Activated CD4-positive, CD25-positive, alpha-beta regulatory T cell treated with anti-CD3 and anti-CD28 coated beads, Interleukin-2, amount 50 U/mL, for 72 hours (primary cell): Measurements from ENCODE around the gene CYP2A7.
"Not testable (repeated sequence)": the region's sequence is repeated elsewhere in the genome, so short reads cannot be mapped to it uniquely, and the experiment has no call there.

ENCODE experiments used
- DNase-seq: peaks from one replicate; pipeline ENCODE4 v3.0.0; 2021

Gene CYP2A7

DNA sequence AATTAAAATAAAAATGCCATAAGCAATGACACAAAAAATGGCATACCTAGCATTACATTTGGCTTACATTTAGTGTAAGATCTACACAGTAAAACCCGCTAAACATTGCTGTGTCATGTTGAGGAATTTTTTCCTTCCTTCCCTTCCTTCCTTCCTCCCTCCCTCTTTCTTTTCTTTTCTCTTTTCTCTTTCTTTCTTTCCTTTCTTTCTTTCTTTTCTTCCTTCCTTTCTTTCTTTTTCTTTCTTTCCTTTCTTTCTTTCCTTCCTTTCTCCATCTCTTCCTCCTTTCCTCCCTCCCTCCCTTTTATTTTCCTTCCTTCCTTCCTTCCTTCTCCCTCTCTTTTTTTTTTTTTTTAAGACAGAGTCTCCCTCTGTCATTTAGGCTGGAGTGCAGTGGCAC lies 43.6 kb downstream of the CYP2A7 start:
- not testable (repeated sequence) for DNase-seq

DNA sequence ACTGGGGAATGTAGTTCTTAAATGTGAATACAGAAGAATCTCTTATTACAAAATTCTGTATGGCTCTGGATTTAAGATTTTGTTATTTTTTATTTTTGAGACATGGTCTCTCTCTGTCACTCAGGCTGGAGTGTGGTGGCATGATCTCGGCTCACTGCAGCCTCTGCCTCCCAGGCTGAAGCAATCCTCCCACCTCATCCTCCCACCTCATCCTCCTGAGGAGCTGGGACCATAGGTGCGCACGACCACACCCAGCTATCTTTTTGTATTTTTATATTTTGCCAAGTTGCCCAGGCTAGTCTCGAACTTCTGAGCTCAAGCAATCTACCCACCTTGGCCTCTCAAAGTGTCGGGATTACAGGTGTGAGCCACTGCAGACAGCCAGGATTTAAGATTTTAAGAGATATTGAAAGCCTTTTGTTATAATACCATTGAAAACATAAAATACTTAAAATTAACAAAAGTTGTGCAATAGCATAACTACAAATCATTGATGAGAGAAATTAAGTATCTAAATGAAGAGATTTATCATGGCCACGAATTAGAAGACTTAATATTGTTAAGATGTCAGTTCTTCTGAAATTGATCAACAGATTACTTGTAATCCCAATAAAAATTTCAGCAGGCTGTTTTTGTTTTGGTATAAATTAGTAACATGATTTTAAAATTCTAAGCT lies 45.1 kb downstream of the CYP2A7 start:
- DNase-seq, result no peak

DNA sequence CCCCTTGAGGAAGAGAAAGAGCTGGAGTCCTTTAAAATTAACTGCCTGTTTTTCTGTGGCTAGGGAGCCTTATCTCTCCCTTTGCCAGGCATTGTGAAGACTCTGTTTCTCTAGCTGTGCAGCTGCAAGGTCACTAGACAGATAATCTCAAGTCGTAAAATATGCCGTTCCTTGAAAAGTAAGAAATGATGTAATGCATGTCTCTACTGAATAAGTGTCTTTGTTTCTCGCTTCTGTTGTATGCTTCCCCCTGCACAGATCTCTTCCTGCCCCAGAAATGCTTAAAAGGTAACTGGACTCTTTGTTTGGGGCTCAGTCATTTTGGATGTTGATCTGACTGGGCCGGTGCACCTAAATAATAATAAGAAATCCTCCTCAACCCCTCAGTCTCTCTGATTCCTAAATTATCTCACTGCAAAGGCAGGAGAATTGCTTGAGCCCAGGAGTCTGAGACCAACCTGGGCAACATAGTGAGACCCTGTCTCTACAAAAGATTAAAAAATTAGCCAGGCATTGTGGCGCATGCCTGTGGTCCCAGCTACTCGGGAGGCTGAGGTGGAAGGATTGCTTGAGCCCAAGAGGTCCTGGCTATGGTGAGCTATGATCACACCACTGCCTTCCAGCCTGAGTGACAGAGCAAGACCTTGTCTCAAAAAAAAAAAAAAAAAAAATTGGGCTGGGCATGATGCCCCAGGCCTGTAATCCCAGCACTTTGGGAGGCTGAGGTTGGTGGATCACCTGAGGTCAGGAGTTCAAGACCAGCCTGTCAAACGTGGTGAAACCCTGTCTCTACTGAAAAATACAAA lies 48.1 kb downstream of the CYP2A7 start:
- DNase-seq, result not testable (repeated sequence)

DNA sequence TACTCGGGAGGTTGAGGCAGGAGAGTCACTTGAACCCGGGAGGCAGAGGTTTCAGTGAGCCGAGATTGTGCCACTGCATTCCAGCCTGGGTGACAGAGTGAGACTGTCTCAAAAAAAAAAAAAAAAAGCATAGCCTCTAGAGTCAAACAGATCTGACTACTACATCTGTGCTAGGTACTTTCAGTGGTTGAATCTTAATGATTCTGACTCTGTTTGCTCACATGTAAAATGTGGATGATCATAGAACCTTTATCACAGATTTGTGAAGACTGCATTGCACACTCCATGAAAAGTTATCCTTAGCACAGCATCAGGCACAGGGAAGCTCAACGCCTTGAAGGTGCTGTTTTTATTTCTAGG lies 49.6 kb downstream of the CYP2A7 start:
- DNase-seq, result not testable (repeated sequence)

DNA sequence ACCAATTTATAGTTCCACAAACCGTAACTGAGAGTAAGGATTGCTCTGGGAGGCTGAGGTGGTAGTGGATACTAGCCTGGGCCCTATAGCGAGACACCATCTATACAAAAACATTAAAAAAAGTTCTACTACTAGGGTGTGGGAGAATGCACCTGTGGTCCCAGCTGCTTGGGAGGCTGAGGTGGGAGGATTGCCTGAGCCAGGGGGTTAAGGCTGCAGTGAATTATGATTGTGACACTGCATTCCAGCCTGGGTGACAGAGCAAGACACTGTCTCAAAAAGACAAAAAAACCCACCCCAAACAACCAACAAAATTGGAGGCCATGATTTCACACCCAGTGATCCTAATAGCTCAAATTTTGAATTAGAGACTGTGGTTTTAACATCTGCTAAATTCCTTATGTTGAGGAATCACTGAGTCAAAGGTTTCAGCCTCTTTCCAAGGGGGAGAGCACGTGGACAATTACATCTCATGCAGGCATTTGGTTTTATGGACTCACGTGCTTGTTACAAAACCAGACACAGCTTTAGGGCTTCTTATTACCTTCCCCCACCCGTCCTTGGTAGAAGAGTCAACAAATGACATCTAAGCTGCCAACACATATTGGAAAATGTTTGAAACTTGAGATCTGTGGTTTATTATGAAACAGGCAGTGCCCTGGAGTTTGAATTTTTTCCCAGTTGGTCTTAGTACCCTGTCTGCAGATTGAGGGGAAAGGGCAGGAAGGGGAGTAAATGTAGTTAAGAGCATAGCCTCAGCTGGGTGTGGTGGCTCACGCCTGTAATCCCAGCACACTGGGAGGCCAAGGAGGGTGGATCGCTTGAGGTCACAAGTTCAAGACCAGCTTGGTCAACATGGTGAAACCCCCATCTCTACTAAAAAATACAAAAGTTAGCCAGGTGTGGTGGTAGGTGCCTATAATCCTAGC lies 50.3 kb downstream of the CYP2A7 start:
- no peak for DNase-seq

DNA sequence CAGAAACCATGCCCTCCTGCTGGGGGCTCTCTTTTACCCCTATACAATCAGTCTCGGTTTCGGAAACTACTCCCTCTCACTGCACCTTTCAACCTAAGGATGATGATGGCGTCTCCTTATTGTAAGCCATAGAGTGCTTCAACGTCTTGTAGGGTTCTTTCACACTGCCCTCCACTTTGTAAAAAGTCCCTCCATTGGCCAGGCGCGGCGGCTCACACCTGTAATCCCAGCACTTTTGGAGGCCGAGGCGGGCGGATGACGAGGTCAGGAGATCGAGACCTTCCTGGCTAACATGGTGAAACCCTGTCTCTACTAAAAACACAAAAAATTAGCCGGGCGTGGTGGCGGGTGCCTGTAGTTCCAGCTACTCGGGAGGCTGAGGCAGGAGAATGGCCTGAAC lies 51.3 kb downstream of the CYP2A7 start:
- DNase-seq, result not testable (repeated sequence)

DNA sequence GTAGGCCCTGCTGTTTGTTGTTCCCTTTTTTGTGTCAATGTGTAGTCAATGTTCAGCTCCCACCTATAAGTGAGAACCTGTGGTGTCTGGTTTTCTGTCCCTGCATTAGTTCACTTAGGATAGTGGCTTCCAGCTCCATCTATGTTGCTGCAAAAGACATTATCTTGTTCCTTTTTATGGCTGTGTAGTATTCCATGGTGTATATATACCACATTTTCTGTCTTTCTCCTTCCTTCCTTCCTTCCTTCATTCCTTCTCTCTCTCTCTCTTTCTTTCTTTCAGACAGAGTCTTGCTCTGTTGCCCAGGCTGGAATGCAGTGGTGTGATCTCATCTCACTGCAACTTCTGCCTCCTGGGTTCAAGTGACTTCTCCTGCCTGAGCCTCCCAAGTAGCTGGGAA lies 52.8 kb downstream of the CYP2A7 start:
- DNase-seq, result no peak

DNA sequence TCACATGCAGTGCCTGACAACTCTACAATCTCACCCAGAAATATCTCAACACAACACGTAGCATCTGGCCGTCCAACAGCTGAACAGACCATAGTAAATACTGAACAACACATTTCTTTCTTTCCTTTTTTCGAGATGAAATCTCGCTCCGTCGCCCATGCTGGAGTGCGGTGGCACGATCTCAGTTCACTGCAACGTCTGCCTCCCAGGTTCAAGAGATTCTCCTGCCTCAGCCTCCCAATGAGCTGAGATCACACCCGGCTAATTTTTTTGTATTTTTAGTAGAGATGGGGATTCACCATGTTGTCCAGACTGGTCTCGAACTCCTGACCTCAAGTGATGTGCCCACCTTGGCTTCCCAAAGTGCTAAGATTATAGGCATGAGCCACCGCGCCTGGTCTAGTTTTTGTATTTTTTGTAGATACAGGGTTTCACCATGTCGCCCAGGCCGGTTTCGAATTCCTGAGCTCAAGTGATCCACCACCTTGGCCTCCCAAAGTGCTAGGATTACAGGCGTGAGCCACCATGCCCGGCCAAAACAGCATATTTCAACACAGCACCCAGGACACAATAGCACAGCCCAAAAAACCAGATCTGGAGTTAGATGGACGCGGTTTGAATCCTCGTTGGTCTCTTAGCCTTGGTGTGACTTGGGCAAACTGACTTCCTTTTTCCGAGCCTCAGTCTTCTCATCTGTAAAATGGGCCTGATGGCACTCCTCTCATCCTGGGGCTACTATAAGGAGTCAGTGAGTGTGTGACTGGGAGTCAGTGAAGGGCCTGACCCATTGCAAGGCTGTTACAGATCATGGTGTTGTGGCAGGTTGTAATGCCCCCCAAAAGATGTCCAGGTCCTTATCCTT lies 54.4 kb downstream of the CYP2A7 start:
- DNase-seq, result no peak

DNA sequence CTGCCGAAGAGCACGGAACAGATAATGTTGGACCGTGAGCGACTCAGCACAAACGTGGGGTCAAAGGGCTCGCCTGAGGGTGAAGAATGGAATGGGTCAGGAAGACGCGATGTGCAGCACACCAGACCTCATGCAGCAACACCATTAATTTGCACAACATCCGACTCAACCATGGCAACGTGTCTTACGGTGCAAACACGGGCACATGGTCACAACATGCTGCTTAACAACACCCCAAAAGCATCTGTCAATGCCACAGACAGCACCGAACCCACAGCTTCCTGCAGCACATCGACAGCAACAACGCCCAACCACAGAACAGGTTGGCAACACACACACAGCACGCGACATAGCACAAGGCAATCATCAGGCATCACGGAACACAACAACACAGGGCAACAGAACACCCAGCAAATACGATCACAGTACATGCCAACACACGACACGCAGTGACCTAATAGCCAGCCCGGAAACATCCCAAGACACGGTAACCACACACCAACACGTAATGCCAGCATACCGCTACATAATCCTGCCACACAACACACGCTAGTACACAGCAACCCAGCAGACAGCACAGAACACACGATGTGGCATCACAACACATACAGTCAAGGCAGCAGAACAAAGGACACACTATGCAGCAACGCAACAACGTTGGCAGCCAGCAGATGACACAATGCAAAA lies 55.2 kb downstream of the CYP2A7 start:
- not testable (repeated sequence) for DNase-seq

DNA sequence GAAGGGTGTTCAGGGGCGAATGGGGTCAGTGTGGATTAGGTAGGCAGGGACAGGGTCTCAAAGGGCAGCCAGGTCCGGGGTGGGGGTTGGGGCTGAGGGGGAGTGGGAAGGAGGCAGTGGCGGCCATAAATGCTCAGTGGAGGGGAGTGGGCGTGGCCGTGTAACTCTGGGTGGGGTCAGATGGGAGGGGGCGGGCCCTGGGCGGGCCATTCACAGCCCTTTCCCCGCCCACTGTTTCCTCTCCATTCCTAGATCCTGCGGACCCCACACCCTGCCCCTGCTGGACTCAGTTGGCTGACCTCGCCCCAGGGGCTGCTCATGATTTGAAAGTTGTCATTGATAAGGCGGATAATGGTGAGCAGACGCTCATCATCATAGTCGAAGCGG lies 55.7 kb downstream of the CYP2A7 start:
- not testable (repeated sequence) for DNase-seq

DNA sequence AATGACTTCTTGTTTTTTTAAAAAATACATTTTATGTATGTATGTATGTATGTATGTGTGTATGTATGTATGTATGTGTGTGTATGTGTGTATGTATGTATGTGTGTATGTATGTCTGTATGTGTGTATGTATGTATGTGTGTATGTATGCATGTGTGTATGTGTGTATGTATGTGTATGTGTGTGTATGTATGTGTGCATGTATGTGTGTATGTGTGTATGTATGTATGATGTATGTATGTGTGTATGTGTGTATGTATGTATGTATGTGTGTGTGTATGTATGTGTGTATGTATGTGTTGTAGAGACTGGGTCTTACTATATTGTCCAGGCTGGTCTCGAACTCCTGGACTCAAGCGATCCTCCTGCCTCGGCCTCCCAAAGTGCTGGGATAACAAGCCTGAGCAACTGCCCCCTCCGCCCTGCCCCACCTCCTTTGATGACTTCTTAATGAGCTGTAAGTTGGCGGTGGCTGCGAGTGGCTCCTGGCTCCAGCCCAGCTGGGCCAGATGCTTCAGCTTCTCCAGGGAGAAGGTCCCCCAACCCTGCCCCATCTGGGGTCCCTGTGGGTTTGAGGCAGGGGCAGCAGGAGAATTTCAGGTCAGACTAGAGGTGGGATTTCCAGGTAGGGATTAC lies 56.5 kb downstream of the CYP2A7 start:
- DNase-seq, result not testable (repeated sequence)
